Parathyroid adenoma (tissue), 2 donors: ENCODE results near the gene TMEM178B.

Experiments used
- H2AFZ ChIP-seq: fragments of 300-600 bp; sonication (generic); one replicate; pipeline ENCODE4 v1.7.0; 2017; ENCODE audit warnings: antibody characterized with exemption, mild to moderate bottlenecking
- H3K27ac ChIP-seq: fragments of 300-600 bp; sonication (generic); one replicate; pipeline ENCODE4 v1.7.0; 2017
- H3K27me3 ChIP-seq: fragments of 300-600 bp; sonication (generic); one replicate; pipeline ENCODE4 v1.7.0; 2017; ENCODE audit warnings: low read length; ENCODE audit not compliant: control insufficient read depth, insufficient read depth
- H3K36me3 ChIP-seq: fragments of 300-600 bp; sonication (generic); one replicate; pipeline ENCODE4 v1.7.0; 2017; ENCODE audit warnings: low read length; ENCODE audit not compliant: control insufficient read depth, insufficient read depth
- H3K4me1 ChIP-seq: fragments of 300-600 bp; sonication (generic); one replicate; pipeline ENCODE4 v1.7.0; 2017; ENCODE audit warnings: control low read depth
- H3K4me2 ChIP-seq: fragments of 300-600 bp; sonication (generic); one replicate; pipeline ENCODE4 v1.7.0; 2017; ENCODE audit warnings: low read length
- H3K4me3 ChIP-seq: fragments of 300-600 bp; sonication (generic); one replicate; pipeline ENCODE4 v1.7.0; 2017; ENCODE audit warnings: low read depth, low read length
- H3K79me2 ChIP-seq: fragments of 300-600 bp; sonication (generic); one replicate; pipeline ENCODE4 v1.7.0; 2017; ENCODE audit warnings: control low read depth
- H3K9ac ChIP-seq: fragments of 300-600 bp; sonication (generic); one replicate; pipeline ENCODE4 v1.7.0; 2017; ENCODE audit warnings: mild to moderate bottlenecking
- H3K9me3 ChIP-seq: fragments of 300-600 bp; sonication (generic); one replicate; pipeline ENCODE4 v1.7.0; 2017; ENCODE audit warnings: low read length; ENCODE audit not compliant: control insufficient read depth
- CTCF ChIP-seq: fragments of 300-600 bp; sonication (generic); IDR thresholded peaks from one replicate; pipeline ENCODE4 v1.7.0; 2017; ENCODE audit warnings: antibody characterized with exemption, mild to moderate bottlenecking
- donor health status: primary hyperparathyroidism.

The TMEM178B gene

GRCh38 chr7:141386881-141387280, 313.0 kb downstream of the TMEM178B start:
- H2AFZ ChIP-seq = no peak overlapping the region
- H3K4me2 ChIP-seq = no peak overlapping the region
- no peak overlapping the region for H3K27ac ChIP-seq
- H3K4me1 ChIP-seq = no peaks in the 10 kb centered on the region
- no peak overlapping the region for H3K4me3 ChIP-seq
- H3K79me2 ChIP-seq = peaks cover 18% of the 10 kb centered on the region
- no peak for TF ChIP-seq CTCF
- no peaks in the 10 kb centered on the region for H3K36me3 ChIP-seq
- H3K27me3 ChIP-seq = no peaks in the 10 kb centered on the region
- no peaks in the 10 kb centered on the region for H3K9me3 ChIP-seq
- H3K9ac ChIP-seq = no peak overlapping the region

- H3K27ac ChIP-seq = no peak overlapping the region
- H2AFZ ChIP-seq = no peak overlapping the region
- peaks cover 3% of the 10 kb centered on the region for H3K4me1 ChIP-seq
- no peak overlapping the region for H3K4me3 ChIP-seq
- TF ChIP-seq CTCF = no peak
- H3K4me2 ChIP-seq = no peak overlapping the region
- no peaks in the 10 kb centered on the region for H3K9me3 ChIP-seq
- H3K36me3 ChIP-seq = no peaks in the 10 kb centered on the region
- H3K9ac ChIP-seq = no peak overlapping the region
- H3K27me3 ChIP-seq = no peaks in the 10 kb centered on the region
- H3K79me2 ChIP-seq = peaks cover 18% of the 10 kb centered on the region
Observed at GRCh38 chr7:141387521-141388217, 313.8 kb downstream of the TMEM178B start.

- Histone ChIP-seq H3K27ac (no peak overlapping the region), H3K4me3 (no peak overlapping the region), H3K9ac (no peak overlapping the region), H3K4me1 (peaks cover 13% of the 10 kb centered on the region), H3K36me3 (no peaks in the 10 kb centered on the region), H3K79me2 (peaks cover 19% of the 10 kb centered on the region), H3K4me2 (no peak overlapping the region), H2AFZ (no peak overlapping the region), H3K27me3 (no peaks in the 10 kb centered on the region), H3K9me3 (no peaks in the 10 kb centered on the region)
- no peak for TF ChIP-seq CTCF
Observed at GRCh38 chr7:141389140-141389796, 315.4 kb downstream of the TMEM178B start.

- Histone ChIP-seq H3K9me3 (no peaks in the 10 kb centered on the region), H3K27me3 (no peaks in the 10 kb centered on the region), H2AFZ (no peak overlapping the region), H3K4me2 (no peak overlapping the region), H3K4me3 (no peak overlapping the region), H3K9ac (no peak overlapping the region), H3K79me2 (peaks cover 24% of the 10 kb centered on the region), H3K27ac (no peak overlapping the region), H3K4me1 (peaks cover 13% of the 10 kb centered on the region), H3K36me3 (no peaks in the 10 kb centered on the region)
- no peak for TF ChIP-seq CTCF
Observed at GRCh38 chr7:141390339-141390738, 316.5 kb downstream of the TMEM178B start.

GRCh38 chr7:141393056-141393455, 319.2 kb downstream of the TMEM178B start:
- H3K27ac ChIP-seq = no peak overlapping the region
- H3K4me2 ChIP-seq = no peak overlapping the region
- no peaks in the 10 kb centered on the region for H3K36me3 ChIP-seq
- H3K9ac ChIP-seq = no peak overlapping the region
- no peaks in the 10 kb centered on the region for H3K27me3 ChIP-seq
- H3K4me1 ChIP-seq = peaks cover 13% of the 10 kb centered on the region
- no peaks in the 10 kb centered on the region for H3K9me3 ChIP-seq
- H3K4me3 ChIP-seq = no peak overlapping the region
- no peak overlapping the region for H2AFZ ChIP-seq
- TF ChIP-seq CTCF = no peak
- H3K79me2 ChIP-seq = peaks cover 20% of the 10 kb centered on the region
